HG03378 (cell line): ENCODE results near the gene NDUFV3.
A peak's percentile ranks its signal among the peaks of the same experiment; 100 is the strongest.
"Not testable (repeated sequence)": the region's sequence is repeated elsewhere in the genome, so short reads cannot be mapped to it uniquely, and the experiment has no call there.

Experiments used
- ATAC-seq: cut with Tn5 transposase; IDR thresholded peaks from one replicate; pipeline ENCODE4 v1.9.1; 2021; ENCODE audit warnings: mild to moderate bottlenecking, moderate library complexity; ENCODE audit not compliant: unreplicated experiment

Gene NDUFV3

DNA sequence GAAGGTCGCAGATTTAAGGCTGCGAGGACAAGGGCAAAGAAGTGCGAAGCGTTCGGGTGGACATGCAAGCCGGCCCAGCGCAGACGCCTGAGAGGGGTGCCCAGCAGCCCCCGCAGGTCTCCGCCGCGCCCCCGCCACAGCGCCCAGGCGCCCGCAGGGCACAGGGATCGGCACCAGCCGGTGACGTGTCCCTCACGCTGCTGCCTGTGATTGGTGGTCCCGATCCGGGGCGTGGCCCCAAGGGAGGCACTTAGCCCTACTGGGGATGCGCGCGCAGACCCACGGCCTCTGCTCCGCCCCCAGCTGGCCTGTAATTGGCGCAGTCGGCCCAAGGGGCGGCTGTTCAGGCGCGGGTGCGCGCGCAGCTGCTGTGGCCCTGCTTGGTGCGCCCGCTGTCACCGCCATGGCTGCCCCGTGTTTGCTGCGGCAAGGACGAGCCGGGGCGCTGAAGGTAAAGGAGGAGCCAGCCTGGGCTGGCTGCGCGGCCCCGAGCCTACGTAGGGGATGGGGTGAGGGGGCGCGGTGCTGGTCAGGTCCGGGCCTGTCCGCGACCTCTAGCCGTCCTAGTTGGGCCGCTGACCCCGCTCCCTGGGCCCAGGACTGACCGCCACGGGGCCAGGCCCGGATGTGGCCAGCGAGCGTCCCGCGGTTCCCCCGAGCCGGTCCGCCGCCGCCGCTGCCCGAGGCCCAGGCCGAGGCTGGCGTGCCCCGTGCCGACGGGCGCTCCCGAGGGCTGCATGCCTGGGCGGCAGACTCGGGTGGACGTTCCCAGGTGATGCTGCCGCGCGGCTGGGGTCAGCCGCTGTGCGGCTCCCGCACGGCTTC is at the start of gene NDUFV3:
Gene NDUFV3 (plus strand): TSS at position 379 of the 825 bp plus-strand sequence. CDS start 25 bp downstream, at position 404.
- ATAC-seq: peak; percentile 81

DNA sequence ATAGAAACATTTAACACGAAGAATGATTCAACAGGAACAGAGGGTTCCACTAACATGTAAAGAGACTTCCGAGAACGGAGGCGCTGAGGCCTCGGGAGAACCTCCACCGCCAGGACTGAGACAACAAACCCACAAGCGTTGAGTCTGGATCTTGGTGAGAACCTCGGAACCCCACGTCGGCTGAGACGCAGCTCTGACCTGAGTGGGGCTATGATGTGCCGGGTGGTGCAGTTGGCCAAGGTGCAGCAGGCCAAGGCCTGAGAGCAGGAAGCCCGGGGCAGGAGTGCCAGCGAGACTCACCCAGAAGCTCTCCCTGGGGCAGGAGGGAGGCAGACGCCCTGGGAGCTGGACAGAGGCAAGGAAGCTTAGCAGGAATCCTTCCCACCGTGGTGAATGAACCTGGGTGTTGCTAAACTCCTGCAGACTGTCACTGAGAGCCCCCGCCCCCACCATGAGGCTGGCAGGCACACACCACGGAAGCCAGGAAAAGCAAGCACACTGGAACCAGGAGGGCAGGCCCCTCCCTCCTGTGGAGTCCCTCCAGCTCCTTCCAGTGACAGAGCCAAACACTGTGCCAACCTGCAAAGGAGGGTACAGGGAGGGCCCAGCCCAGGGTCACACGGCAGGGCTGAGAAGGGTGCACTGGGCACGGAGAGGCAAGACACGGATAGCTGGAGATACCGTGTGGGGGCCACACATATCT is 48.5 kb upstream of the NDUFV3 start:
- ATAC-seq: no peak

DNA sequence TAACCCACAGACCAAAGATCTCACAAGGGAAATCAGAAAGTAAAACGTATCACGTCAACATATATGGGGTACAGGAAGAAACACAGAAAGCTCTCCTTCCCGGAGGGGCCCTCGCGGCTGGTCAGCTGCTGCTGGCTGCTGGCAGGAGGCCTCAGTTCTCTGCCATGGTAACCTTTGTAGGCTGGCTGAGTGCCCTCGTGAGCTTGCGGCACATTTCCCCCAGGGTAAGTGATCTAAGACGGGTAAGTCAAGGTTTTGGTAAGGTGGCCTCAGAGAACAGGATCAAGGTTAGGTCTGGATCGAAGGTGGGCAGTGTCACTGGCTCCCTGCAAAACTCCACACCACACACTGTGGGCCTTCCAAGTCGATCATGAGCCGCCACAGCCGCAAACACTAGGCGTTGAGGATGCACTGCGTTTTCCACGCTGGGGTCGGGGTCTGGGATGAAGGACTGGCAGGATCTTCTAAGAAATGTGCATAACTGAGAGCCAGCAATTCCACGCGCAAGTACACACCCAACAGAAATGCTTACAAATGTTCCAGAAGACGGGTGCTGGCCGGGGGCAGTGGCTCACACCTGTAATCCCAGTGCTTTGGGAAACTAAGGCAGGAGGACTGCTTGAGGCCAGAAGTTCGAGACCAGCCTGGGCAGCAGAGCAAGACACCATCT is 47.7 kb upstream of the NDUFV3 start:
- ATAC-seq: no peak

DNA sequence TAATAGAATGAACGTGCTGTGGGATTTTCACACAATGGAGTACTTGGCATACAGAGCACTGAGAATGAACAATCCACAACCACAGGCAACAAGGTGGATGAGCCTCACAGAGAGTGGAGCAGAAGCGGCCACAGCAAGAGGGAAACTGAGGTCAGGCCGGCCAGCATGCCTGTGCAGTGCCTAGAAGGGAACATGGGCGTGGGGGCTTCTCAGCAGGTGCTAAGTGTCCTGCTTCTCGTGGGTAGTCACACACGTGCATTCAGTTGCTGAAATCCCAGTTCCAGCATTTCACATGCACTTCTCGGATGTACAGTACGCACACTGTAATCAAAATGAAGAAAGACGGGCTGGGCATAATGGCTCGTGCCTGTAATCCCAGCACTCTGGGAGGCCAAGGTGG is 46.9 kb upstream of the NDUFV3 start:
- ATAC-seq: no peak

DNA sequence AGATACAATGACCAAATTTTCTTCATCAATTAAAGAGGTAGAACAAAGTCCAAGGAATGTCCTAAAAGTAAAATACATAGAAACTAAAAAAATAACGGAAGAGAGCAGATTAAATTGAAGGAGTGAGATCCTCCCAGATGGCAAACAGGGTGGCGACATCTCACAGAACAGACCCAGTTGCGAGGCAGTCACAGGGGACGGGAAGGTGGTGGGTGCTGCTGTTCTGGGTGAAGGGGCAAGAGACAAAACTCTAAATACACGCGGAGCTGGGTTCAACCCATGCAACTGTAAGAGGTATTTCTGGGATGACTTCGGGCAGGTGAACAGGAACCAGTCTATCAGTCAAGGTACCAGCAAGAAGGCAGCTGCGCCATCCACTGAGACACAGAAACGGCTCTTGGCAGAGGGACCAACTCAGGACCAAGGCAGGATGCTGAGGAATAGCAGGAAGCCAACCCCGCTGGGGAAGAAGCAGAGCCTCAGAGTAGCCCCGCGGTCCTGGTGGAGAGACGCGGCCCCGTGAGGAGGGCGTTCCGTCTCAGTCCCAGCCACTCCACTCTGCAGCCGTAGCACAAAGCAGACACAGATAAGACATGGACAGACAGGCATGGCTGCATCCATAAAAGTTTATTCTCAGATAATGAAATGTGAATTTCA is 45.9 kb upstream of the NDUFV3 start:
- no peak for ATAC-seq

DNA sequence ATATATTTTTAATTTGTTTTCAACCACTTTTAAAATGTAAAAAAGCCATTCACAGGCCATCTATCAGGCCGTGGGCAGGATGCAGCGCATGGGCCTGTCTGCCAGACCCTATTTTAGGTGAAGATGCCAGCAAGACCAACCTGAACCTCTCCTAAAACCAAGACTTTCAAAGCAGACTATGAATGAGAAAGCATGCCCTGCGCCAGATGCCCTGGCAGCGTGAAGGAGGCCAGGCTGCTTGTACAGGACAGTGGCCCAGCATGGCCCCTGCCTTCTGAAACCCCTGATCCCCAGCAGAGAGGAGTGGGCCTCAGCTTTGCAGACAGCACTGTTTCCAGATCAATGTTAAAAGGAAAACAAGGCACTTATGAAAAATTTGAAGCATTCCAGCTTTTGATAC is 45.4 kb upstream of the NDUFV3 start:
- ATAC-seq: no peak

DNA sequence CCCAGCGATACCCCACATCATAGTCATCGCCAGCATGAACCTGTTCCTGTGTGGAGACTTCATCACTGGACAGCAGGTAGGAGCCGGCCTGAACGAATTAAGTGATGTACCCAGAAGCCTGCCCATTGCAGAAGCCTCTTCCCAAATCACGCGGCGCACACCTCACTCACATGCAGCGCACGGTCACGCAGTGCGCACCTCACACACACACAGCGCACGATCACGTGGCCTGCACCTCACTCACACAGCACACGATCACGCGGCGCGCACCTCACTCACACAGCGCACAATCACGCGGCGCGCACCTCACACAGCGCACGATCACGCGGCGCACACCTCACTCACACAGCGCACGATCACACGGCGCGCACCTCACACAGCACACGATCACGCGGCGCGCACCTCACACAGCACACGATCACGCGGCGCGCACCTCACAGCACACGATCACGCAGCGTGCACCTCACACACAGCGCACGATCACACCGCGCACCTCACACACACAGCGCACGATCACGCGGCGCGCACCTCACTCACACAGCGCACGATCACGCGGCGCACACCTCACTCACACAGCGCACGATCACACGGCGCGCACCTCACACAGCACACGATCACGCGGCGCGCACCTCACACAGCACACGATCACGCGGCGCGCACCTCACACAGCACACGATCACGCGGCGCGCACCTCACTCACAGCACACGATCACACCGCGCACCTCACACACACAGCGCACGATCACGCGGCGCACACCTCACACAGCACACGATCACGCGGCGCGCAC is 44.8 kb upstream of the NDUFV3 start:
- not testable (repeated sequence) for ATAC-seq

DNA sequence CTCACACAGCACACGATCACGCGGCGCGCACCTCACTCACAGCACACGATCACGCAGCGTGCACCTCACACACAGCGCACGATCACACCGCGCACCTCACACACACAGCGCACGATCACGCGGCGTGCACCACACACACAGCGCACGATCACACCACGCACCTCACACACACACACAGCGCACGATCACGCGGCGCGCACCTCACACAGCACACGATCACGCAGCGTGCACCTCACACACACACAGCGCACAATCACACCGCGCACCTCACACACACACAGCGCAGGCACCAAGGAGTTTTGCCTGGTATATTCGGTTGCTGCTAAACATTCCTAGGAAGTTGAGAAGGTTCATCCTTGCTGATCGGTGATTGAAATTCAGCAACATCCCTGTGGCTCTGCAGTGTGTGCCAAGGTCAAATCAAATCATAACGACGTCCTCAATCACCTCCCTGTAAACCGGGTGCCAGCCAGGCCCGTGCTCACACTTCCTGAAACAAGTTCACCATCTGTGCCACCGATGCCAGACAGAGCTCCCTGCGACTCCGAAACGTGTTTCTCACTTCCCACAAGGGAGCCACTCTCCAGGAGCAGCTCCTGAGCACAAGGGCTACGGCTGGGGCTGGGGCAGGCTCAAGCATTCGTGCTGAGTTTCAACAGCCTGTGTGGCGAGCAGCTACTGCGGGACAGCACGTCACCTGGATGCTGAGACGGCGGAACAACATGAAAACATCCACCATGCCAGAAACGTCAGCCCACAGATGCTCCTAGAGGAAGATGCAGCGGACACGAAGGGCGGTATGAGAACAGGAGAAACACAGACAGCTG is 44.0 kb upstream of the NDUFV3 start:
- ATAC-seq: no peak

DNA sequence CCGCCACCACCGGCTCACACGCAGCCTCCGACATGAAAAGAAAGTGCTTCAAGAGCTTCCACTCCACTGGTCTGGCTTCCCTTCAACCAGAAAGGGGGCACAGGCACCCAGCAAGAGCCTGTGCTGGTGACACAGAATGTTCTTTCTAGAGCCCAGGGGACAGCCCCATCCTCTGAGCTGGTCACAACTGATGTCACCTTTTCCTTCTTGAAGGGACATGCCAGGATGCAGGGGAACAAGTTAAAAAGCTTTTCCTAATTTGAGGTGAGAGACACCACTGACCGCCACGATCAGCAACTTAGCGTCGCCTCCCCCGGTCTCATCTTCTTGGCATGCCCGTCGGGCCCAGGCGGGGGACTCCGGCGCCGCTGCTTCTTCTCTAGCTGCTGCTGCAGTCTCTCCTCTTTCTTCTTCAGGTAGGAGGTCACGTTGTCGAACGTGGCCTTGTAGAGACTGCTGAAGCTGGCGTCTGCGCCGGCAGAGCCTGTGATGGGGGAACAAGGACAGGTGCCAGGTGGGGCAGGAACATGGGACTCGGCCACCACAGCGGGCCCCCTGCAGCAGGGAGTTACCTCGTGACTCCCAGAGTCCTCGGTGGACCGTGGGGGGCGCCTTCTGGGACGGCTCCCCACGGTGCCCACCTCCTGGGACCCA is 43.2 kb upstream of the NDUFV3 start:
- no peak for ATAC-seq

DNA sequence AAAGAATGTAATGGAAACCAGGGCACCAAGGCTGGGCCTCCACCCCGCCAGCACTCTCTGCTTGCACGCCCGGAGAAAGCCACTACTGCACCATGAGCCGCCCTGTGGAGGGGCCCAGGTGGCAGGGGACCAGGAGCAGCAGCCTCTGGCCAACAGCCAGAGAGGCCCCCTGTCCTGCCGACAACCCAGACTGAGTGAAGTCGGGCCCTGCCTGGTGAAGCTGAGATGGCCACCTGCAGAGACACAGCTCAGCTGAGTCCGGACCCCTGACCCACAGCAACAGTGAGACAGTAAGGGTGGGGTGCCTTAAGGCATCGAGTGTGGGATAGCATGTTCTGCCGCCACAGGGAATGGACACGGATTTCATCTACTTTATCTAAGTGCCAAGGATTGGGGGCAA is 42.6 kb upstream of the NDUFV3 start:
- ATAC-seq: no peak

DNA sequence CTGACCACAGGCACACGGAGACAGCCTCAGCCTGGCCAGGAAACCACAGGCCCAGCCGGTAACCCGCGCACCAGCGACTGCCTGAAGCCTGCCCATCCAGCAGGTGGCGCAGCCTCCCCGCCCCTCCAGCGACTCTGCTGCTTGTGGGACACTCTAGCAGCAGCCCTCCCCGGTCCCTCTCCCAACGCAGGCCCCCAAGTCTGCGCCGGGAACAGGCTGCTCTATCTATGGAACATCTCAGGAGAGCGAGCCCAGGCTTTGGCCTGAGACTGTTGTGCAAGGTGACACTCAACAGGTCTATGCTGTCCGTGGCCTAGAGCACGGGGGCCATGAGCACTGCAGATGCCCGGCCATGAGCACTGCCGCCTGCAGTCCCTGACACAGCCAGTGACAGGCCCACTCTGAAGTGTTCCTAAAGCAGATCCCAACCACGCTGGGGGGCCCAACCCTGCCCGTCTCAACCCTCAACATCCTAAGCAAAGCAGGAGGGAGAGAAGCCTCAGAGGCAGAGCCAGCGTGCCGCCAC is 42.2 kb upstream of the NDUFV3 start:
- ATAC-seq: no peak

DNA sequence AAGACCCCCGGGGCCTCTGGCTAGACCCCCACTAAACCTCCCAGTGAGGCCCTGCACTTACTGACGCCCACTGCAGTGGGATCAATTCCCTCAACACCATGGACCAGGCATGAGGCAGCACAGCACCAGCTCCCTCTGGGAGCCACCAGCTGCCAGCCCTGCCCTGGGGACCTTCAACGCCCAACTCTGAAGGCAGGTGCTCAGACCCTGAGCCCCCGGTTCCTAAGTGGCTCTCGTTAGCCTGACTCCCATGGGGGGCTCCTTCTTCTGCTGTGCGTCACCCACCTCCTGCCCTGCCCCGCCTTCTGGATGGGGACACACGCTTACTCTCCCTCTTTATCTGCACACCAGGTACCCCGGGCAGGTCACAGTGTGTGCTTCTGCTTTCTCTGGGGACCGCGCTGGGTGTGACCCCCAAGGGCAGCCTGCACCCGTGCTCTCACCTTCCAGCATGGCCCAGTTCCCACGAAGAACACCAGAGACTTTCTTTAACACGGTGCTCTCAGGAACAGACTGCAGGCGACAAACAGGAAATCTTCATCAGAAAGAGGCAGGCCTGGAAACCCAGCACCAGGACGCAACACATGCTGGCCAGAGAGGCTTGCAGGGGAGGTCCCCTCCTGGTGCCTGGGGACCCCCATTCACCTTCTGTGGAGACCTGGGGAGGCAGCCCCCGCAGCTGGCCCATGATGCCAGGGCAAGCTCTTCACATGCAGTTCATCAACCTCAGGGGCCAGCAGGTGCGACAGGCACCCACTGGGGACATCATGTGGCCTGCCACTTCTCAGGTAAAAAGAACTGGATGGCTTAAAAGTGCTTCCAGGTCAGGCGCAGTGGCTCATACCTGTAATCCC is 41.1 kb upstream of the NDUFV3 start:
- ATAC-seq: no peak

DNA sequence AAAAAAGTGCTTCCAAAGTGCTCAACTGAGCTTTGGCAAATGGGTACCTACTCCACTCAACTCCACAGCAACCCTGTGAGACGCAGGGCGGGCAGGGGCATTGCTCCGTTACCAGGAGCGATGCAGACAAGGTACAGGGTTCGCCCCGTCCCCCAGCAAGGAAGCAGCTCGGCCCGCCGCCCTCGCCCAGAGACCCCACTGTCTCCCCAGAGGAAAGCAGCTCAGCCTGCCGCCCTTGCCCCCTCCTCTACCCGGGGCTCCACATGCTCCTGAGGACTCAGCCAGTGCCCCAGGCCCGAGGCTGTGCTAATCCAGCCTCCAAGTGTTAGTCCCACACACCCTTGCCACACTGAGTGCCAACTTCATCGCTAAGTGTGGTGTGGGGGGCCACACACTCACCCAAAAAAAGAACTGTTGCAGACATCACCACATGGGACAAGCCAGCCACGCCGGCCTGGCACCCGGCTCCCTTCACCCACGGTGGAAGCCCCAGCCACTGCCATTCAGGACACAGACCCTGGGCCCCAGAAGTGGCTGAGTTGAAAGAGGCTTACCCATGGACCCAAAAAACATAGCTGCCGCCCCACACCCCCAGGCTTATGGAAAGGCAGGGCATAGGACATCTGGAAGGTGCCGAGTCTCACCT is 40.1 kb upstream of the NDUFV3 start:
- no peak for ATAC-seq

DNA sequence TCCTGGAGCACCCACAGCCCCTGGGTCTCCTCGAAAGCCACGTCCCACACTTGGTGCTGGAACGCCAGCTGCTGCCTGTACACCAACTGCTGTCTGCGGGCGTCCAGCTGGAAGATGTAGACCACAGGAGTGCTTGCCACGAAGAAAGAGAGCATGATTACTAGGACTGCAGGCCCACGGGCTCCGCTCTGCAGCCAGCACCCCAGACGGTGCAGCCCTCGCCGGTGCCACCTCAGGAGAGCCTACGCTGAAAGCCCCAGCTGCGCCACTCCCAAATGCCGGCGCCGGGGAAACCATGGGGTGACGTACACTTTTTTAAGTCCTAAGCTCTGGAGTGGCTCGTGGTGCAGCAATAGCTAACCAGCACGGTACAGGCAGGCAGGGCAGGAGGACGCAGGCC is 39.5 kb upstream of the NDUFV3 start:
- no peak for ATAC-seq

DNA sequence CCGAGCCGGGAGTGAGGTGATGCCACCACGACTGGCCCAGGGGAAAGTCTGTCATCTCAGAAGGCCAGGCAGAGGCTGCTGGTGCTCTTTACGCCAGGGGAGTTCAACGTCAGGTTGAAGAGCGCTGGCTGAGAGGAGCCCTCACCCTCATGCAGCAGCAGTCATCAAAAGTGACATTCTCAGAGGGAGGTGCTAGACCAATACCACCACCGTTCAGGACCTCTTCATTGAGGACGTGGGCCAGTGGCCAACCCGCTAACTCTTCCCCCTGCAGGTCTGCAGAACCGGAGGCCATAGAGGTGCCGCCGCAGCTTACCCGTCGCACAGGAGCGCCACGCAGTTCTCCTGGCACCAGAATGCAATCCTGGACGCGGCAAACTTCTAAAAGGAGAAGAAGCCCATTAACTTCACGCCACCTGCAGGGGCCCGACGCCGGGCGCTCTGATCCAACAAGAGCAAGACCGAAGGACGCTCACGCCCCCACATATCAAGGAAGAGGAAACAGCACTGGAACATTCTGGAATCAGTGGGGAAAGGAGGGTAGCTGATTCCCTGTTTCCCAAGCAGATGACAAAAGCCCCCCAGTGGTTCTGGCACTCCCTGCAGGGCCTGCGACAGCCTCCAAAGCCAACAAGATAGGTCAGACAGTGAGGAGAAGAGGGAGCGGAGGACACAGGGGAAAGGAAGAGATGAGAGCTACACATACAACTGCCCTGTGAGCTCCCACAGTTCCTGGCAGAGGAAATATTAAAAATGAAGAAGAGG is 38.7 kb upstream of the NDUFV3 start:
- no peak for ATAC-seq

DNA sequence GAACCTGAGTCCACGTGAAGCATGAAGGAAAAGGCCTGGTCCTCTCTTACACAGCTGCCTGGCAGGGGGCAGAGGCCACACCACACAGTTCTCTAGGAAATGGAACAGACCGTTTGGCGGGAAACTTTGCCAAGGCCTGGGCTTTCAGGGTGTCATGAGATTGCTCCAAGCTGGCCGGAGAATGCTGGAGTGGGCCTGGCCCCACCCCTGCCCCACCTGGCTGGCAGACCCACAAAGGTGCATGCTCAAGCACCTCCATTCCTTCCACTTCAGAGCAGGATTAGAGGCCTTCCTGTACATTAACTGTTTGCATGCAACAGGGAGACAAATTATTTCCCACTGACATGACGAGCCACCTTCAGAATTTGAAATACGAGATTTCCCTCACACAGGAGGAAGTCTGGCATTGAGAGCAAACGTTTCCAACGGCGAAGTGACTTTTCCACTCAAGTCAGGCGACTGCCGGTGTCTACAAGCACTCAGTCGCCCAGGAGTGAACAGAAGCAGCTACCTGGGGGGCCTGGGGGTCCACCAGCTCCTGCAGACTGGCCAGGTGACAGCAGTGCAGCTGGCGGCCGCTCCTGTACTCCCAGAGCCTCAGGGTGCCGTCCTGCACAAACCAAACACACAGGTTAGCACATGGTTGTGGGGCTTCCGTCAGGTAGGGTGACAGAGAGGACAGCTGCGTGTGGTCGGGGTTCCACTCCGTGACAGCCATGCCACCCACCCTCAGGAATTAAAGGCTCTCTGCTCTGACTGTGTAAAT is 37.8 kb upstream of the NDUFV3 start:
- ATAC-seq: no peak
